GM18870 (cell line): ENCODE measurements around the gene ZNF658.
"Not testable (repeated sequence)": the region's sequence is repeated elsewhere in the genome, so short reads cannot be mapped to it uniquely, and the experiment has no call there.

Experiments used
- ATAC-seq: cut with Tn5 transposase; IDR thresholded peaks from one replicate; pipeline ENCODE4 v1.9.1; 2021; ENCODE audit warnings: moderate library complexity; ENCODE audit not compliant: unreplicated experiment

ZNF658 gene

GRCh38 chr9:66900490-66901131 is at the start of gene ZNF658:
Gene ZNF658 (plus strand): TSS chr9:66900725. CDS start chr9:66903562, 2,837 bp downstream.
- peak; percentile 97 for ATAC-seq

DNA sequence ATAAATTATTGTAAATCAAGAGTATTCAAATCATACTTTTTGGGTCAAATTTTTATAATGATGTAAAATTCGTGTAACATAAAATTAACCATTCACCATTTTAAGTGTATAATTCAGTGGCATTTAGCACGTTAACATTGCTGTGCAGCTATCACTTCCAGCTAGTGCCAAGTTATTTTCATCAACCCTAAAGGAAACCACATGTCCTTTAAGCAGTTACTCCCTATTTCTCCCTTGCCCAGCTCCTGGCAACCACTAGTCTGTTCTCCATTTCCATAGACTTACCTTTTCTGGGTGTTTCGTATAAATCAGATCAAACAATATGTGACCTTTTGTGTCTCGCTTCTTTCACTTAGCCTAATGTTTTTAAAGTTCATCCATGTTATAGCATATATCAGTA is 38.8 kb upstream of the ZNF658 start:
- ATAC-seq, result not testable (repeated sequence)

- not testable (repeated sequence) for ATAC-seq
Measured at GRCh38 chr9:66868660-66869059, 31.9 kb upstream of the ZNF658 start.

DNA sequence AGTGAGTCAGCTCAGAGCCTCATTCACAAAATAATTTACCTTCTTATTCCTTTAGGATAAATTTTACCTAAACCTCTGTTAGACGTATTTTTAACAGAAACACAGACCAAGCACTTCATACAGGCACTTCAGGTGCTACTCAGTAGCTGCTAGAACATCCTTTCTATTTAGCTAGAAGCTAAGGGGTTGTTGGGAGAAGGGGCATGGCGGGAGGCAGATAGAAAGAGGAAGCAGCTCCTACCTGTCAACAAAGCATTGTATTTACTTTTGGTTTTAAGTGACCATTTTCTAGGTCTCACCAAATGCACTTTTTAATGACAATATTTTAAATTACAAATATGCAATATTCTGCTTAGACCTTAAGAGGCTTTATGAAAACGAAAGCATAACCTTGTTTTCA is 19.9 kb upstream of the ZNF658 start:
- ATAC-seq, result not testable (repeated sequence)

GRCh38 chr9:66881847-66882246 is 18.7 kb upstream of the ZNF658 start:
- ATAC-seq, result not testable (repeated sequence)

- ATAC-seq, result peak; percentile 84
Measured at GRCh38 chr9:66890334-66890733, 10.2 kb upstream of the ZNF658 start.

DNA sequence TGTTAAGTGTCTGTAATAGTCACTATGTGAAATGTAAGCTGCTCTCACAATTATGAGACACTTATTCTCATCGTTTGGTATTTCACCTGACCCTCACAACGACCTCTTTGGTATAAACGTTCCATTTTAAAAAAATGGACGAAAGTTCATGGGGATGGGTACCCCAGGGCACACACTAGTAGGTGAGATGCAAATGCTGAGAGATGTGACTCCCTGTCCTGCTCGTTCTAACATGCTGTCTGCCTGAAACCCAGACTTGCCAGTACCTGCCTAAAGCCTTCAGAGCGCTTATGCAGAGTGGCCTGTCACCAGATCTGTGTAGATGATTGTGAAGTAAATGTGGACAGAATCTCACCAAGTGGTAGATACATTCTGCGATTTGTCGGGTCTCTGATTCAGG is 616 bp downstream of the ZNF658 start:
- peak; percentile 13 for ATAC-seq

- not testable (repeated sequence) for ATAC-seq
Measured at GRCh38 chr9:66909560-66909959, 9.0 kb downstream of the ZNF658 start.

GRCh38 chr9:66920072-66920471 is 19.5 kb downstream of the ZNF658 start:
- not testable (repeated sequence) for ATAC-seq

DNA sequence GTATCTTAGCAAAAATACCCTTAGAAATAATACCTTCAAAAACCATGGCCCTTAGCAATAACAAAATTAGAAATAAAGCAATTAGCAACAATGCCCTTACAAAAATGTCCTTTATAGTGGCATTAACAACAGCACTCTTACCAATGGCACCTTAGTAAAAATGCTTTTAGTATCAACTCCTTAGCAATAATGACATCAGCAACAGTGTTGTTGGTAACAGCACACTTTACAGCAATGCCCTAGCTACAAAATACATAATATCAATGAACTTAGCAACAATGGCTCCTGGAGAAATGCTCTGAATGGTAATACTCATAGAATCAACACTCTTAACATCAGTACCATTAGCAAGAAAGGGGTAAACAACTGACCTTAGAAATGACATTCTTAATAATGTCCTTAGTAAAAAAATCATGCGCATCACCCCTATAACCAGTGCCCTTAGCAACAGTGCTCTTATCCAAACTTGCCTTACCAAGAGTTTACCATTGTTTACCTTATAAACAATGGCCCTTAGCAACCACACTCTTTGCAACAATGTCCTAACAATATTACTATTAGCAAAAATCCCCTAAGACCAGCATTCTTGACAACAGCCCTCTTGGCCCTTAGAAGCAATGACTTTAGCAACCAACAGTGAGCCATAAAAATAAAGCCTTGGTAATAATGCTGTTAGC is 35.8 kb downstream of the ZNF658 start:
- not testable (repeated sequence) for ATAC-seq

DNA sequence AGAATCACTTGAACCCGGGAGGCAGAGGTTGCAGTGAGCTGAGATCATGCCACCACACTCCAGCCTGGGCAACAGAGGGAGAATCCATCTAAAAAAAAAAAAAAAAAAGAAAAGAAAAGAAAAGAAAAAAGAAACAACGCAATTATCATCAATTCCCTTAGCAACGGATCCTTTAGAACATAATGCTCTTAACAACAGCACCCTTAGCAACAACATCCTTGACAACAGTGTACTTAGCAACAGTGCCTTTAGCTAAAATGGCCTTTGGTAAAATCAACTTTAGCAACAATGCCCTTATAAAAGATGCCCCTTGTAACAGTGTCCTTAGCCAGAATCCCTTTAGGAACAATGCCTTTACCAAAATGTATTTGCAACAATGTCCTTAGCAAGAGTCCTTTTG is 37.1 kb downstream of the ZNF658 start:
- not testable (repeated sequence) for ATAC-seq

GRCh38 chr9:66938322-66938721 is 37.8 kb downstream of the ZNF658 start:
- ATAC-seq, result not testable (repeated sequence)

DNA sequence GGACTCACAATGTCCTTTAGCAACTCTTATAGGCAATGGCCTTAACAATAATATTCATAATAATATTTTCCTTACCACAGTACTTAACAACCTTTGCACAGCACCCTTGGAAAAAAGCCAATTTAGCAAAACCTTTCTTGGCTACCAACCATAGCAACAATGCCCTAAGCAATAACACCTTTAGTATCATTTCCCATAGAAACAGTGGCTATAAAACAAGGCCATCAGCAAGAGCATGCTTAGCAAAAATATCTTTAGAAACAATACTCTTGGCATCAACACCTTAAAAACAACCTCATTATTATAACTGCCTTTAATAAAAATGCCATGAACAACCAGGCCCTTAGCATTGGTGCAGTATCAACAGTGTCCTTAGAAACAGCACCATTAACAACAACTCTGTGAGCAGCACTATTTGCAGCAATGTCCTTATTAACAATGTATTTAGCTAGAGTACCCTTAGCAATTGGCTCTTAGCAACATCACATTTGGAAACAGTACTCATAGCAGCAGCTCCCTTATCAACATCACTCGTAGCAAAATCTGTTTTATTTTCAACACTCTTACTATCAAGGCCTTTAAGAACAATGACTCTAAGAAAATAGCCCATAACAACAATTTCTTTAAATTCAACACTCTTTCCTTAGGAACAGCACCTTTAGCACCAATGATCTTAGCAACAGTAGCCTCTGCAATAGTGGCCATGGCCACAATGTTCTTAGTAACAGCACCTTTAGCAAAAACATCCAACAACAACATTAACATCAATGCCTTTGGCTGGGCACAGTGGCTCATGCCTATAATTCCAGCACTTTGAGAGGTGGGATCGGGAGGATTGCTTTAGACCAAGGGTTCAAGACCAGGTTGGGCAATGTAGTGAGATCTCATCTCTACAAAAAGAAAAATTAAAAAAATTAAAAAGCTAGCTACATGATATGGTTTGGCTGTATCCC is 39.6 kb downstream of the ZNF658 start:
- ATAC-seq, result not testable (repeated sequence)

DNA sequence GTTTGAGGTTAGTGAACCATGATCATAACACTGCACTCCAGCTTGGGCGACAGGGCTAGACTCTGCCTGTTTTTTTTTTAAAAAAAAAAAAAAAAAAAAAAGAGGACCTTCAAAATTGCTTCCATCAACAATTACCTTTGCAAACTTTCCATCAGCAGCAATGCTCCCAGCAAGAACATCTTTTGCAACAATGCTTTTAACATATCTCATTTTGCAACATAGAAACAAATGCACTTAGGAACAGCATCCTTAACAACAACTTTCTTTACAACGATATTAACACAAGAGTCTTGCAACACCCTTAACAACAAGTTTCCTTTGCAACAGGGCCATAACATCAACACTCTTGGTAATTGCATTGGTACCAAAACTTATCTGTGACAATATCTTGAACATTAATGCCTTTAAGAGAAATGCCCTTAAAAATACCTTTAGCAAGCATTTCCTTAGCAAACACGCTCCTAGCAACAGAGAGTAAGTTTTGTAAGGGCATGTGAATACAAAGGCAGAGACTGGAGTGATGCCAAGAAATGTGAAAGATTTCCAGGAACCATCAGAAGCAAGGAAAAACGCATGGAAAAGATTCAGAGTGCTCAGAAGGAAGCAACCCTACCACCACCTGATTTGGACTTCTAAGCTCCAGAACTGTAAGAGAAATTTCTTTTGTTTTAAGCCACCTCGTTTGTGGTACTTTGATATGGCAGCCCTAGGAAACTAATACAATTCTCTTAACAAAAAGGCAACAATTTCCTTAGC is 42.1 kb downstream of the ZNF658 start:
- not testable (repeated sequence) for ATAC-seq

DNA sequence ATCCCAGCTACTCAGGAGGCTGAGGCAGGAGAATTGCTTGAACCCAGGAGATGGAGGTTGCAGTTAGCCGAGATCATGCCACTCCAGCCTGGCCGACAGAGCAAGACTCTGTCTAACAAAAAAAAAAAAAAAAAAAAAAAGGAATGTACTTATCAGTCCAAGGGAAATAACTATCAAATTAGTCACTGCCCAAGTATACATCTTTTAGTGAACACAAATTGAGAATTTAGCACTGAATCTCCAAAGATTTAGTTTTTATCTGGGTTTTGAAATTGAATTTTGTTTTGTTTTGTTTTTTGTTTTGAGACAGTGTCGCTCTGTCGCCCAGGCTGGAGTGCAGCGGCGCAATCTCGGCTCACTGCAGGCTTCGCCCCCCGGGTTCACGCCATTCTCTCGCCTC is 52.1 kb downstream of the ZNF658 start:
- not testable (repeated sequence) for ATAC-seq
